CD4-positive, alpha-beta T cell treated with Interferon alpha-2 for 1 hour (primary cell): ENCODE results near the gene C6orf120.

Experiments
- DNase-seq, 2 donors: peaks; one replicate each; pipeline ENCODE4 v3.0.0-alpha.2; 2020 to 2022

Gene C6orf120

GRCh38 chr6:169725125-169726048 is 23.5 kb downstream of the C6orf120 start:
- peak; percentile 5 to 16 for DNase-seq

GRCh38 chr6:169726049-169726400 is 24.1 kb downstream of the C6orf120 start:
- no peak for DNase-seq

- no peak for DNase-seq
Observed at GRCh38 chr6:169726963-169727362, 25.0 kb downstream of the C6orf120 start.

- DNase-seq, result no peak
Observed at GRCh38 chr6:169729961-169730360, 28.0 kb downstream of the C6orf120 start.

GRCh38 chr6:169738204-169738975 is 36.5 kb downstream of the C6orf120 start:
- no peak for DNase-seq

- no peak for DNase-seq
Observed at GRCh38 chr6:169738976-169739529, 37.1 kb downstream of the C6orf120 start.

GRCh38 chr6:169741344-169741743 is 39.4 kb downstream of the C6orf120 start:
- DNase-seq, result no peak

- DNase-seq, result no peak
Observed at GRCh38 chr6:169745405-169745804, 43.5 kb downstream of the C6orf120 start.

- DNase-seq, result no peak
Observed at GRCh38 chr6:169746556-169746955, 44.6 kb downstream of the C6orf120 start.

GRCh38 chr6:169751242-169752073 is 49.5 kb downstream of the C6orf120 start, which contains the start of the genes DYNLT2 and ERMARD:
DYNLT2 (minus strand) TSS chr6:169751572; CDS start chr6:169751458, 114 bp downstream.
ERMARD (plus strand) TSS chr6:169751622; CDS start chr6:169751658, 36 bp downstream.
- DNase-seq, result peak; percentile 92 to 94

- no peak for DNase-seq
Observed at GRCh38 chr6:169752074-169752623, 50.2 kb downstream of the C6orf120 start.
